Neural cell (in vitro differentiated cells): ENCODE data around the gene PCBP4.

ENCODE experiments used
- EP300 ChIP-seq: fragments of 450-650 bp; conservative IDR thresholded peaks from 2 replicates; pipeline ENCODE4 v1.6.1; 2014; ENCODE audit warnings: antibody characterized with exemption, mild to moderate bottlenecking, moderate library complexity; ENCODE audit not compliant: poor library complexity, severe bottlenecking
- MXI1 ChIP-seq: fragments of 450-650 bp; conservative IDR thresholded peaks from 2 replicates; pipeline ENCODE4 v1.6.1; 2014; ENCODE audit warnings: antibody characterized with exemption, mild to moderate bottlenecking; ENCODE audit not compliant: poor library complexity, severe bottlenecking

- no peak for TF ChIP-seq EP300
- no peak for TF ChIP-seq MXI1
Measured at GRCh38 chr3:51962854-51963530, 4.3 kb downstream of the PCBP4 start.
